Uterus (tissue), 2 donors: ENCODE results near the gene H2AZ2.
"Not testable (repeated sequence)": the region's sequence is repeated elsewhere in the genome, so short reads cannot be mapped to it uniquely, and the experiment has no call there.

Source experiments
- CTCF ChIP-seq, 4 experiments: fragments of 200-600 bp in 2 of 4; fragments of 450-650 bp in 2 of 4; sonication (generic) in 2 of 4; IDR thresholded peaks; one replicate each; pipeline ENCODE4 v1.5.1; 2016 to 2019; ENCODE audit warnings: antibody characterized with exemption in 4 of 4, mild to moderate bottlenecking in 2 of 4, moderate library complexity in 1 of 4
- POLR2A ChIP-seq, 2 donors: fragments of 450-650 bp; IDR thresholded peaks; one replicate each; pipeline ENCODE4 v1.6.1; 2016; ENCODE audit warnings: antibody characterized with exemption in 2 of 2, mild to moderate bottlenecking in 1 of 2, moderate library complexity in 1 of 2

GRCh38 chr7:44871918-44872317, 24.0 kb upstream of the H2AZ2 start:
- not testable (repeated sequence) for TF ChIP-seq CTCF, POLR2A (IDR thresholded peaks at IDR 0.05)
